ENCODE results near the gene CSGALNACT2.

The CSGALNACT2 gene

GRCh38 chr10:43223056-43223455 lies 84.8 kb downstream of the CSGALNACT2 start:
- no peak for DNase-seq (ENCODE audit: low read depth in 1 of 2, low spot score in 1 of 2)
- no peak for TF ChIP-seq JUND (IDR thresholded peaks at IDR 0.05; ENCODE audit: low read depth)
- in situ Hi-C loops (cut with HindIII; ENCODE audit: low pct_unique_long_range_greater_than_20kb, low sequenced_read_pairs): no loop called here

- in situ Hi-C loops (cut with HindIII; ENCODE audit: low pct_unique_long_range_greater_than_20kb, low sequenced_read_pairs): no loop called here
- DNase-seq (ENCODE audit: low read depth in 1 of 2, low spot score in 1 of 2): no peak
- no peak for TF ChIP-seq JUND (IDR thresholded peaks at IDR 0.05; ENCODE audit: low read depth)
Observed at GRCh38 chr10:43224321-43224720, 86.1 kb downstream of the CSGALNACT2 start.

- no peak for TF ChIP-seq JUND (IDR thresholded peaks at IDR 0.05; ENCODE audit: low read depth)
- no peak for DNase-seq (ENCODE audit: low read depth in 1 of 2, low spot score in 1 of 2)
- in situ Hi-C loops (cut with HindIII; ENCODE audit: low pct_unique_long_range_greater_than_20kb, low sequenced_read_pairs): no loop called here
Observed at GRCh38 chr10:43225004-43225786, 87.0 kb downstream of the CSGALNACT2 start.

GRCh38 chr10:43225787-43226153 lies 87.5 kb downstream of the CSGALNACT2 start:
- no peak for DNase-seq (ENCODE audit: low read depth in 1 of 2, low spot score in 1 of 2)
- in situ Hi-C loops (cut with HindIII; ENCODE audit: low pct_unique_long_range_greater_than_20kb, low sequenced_read_pairs): no loop called here
- TF ChIP-seq JUND (IDR thresholded peaks at IDR 0.05; ENCODE audit: low read depth): no peak

- no peak for TF ChIP-seq JUND (IDR thresholded peaks at IDR 0.05; ENCODE audit: low read depth)
- in situ Hi-C loops (cut with HindIII; ENCODE audit: low pct_unique_long_range_greater_than_20kb, low sequenced_read_pairs): no loop called here
- DNase-seq (ENCODE audit: low read depth in 1 of 2, low spot score in 1 of 2): no peak
Observed at GRCh38 chr10:43226441-43226840, 88.2 kb downstream of the CSGALNACT2 start.

GRCh38 chr10:43226851-43227845 lies 88.9 kb downstream of the CSGALNACT2 start:
- no peak for TF ChIP-seq JUND (IDR thresholded peaks at IDR 0.05; ENCODE audit: low read depth)
- no peak for DNase-seq (ENCODE audit: low read depth in 1 of 2, low spot score in 1 of 2)
- in situ Hi-C loops (cut with HindIII; ENCODE audit: low pct_unique_long_range_greater_than_20kb, low sequenced_read_pairs): no loop called here

GRCh38 chr10:43227911-43228782 lies 89.9 kb downstream of the CSGALNACT2 start:
- no peak for DNase-seq (ENCODE audit: low read depth in 1 of 2, low spot score in 1 of 2)
- in situ Hi-C loops (cut with HindIII; ENCODE audit: low pct_unique_long_range_greater_than_20kb, low sequenced_read_pairs): no loop called here
- TF ChIP-seq JUND (IDR thresholded peaks at IDR 0.05; ENCODE audit: low read depth): no peak

- in situ Hi-C loops (cut with HindIII; ENCODE audit: low pct_unique_long_range_greater_than_20kb, low sequenced_read_pairs): no loop called here
- no peak for TF ChIP-seq JUND (IDR thresholded peaks at IDR 0.05; ENCODE audit: low read depth)
- no peak for DNase-seq (ENCODE audit: low read depth in 1 of 2, low spot score in 1 of 2)
Observed at GRCh38 chr10:43228783-43229207, 90.5 kb downstream of the CSGALNACT2 start.

GRCh38 chr10:43229208-43230061 lies 91.2 kb downstream of the CSGALNACT2 start:
- in situ Hi-C loops (cut with HindIII; ENCODE audit: low pct_unique_long_range_greater_than_20kb, low sequenced_read_pairs): no loop called here
- peak; percentile 43 to 61 for DNase-seq (ENCODE audit: low read depth in 1 of 2, low spot score in 1 of 2)
- no peak for TF ChIP-seq JUND (IDR thresholded peaks at IDR 0.05; ENCODE audit: low read depth)

- no peak for TF ChIP-seq JUND (IDR thresholded peaks at IDR 0.05; ENCODE audit: low read depth)
- no peak for DNase-seq (ENCODE audit: low read depth in 1 of 2, low spot score in 1 of 2)
- in situ Hi-C loops (cut with HindIII; ENCODE audit: low pct_unique_long_range_greater_than_20kb, low sequenced_read_pairs): no loop called here
Observed at GRCh38 chr10:43230101-43230908, 92.1 kb downstream of the CSGALNACT2 start.
